Measurements from ENCODE around the gene C8A. TPM values are rescaled to one million over a fixed set of nuclear protein-coding genes. Genes with fewer than 3 reads are reported as not detected.

C8A gene
- total and polyA plus RNA-seq, 2 of the 8 experiments (the other 6 are each of a cell fraction or from before 2014, with no cell fraction given): not detected

GRCh38 chr1:56898005-56898373 is 43.4 kb downstream of the C8A start:
- CTCF ChIA-PET (ENCODE audit: partially characterized antibody): interaction anchor here (0.8 kb wide), 1 partner anchor 70 kb away, joined by 4 read pairs; no protein-coding TSS in a partner anchor
- Histone ChIP-seq H3K9ac (replicated peaks in 1 of 4; ENCODE audit: extremely low read depth in 1 of 4, low read depth in 3 of 4, low read length in 3 of 4) (no peak overlapping the region), H4K20me1 (replicated peaks in 1 of 2; ENCODE audit: control insufficient read depth in 1 of 2, insufficient read depth in 2 of 2, low read length in 2 of 2) (no peaks in the 10 kb centered on the region), H3K4me2 (ENCODE audit: insufficient read depth in 1 of 2, low read depth in 2 of 2, low read length in 2 of 2) (no peak overlapping the region), H2BK120ac (replicated peaks; ENCODE audit: low read depth, low read length) (no peak overlapping the region), H3K36me3 (ENCODE audit: control insufficient read depth in 2 of 4, insufficient read depth in 4 of 4, low read length in 3 of 4) (no peaks in the 10 kb centered on the region), H2BK5ac (ENCODE audit: low read depth, low read length) (no peak overlapping the region), H2AFZ (ENCODE audit: low read length) (no peak overlapping the region), H3K79me1 (ENCODE audit: low read depth, low read length) (no peaks in the 10 kb centered on the region), H3K9me3 (ENCODE audit: insufficient read depth in 2 of 2, low read depth in 1 of 2, low read length in 1 of 2) (no peaks in the 10 kb centered on the region), H3K23me2 (ENCODE audit: low read depth, low read length) (no peaks in the 10 kb centered on the region), H3K14ac (ENCODE audit: insufficient read length) (no peak overlapping the region), H2BK15ac (ENCODE audit: low read length) (no peak overlapping the region), H3K56ac (replicated peaks; ENCODE audit: insufficient read length, low read depth, low read length) (no peak overlapping the region), H3K27ac (ENCODE audit: low read depth, low read length) (no peak overlapping the region), H4K5ac (ENCODE audit: insufficient read length, low read depth, low read length) (no peak overlapping the region), H3K18ac (ENCODE audit: extremely low read depth, low read length) (no peak overlapping the region), H4K91ac (replicated peaks; ENCODE audit: insufficient read length, low read length) (no peak overlapping the region), H3K4me3 (ENCODE audit: extremely low read depth in 1 of 4, insufficient read depth in 2 of 4, low read depth in 3 of 4, low read length in 4 of 4) (no peak overlapping the region), H2BK12ac (ENCODE audit: low read depth, low read length) (no peak overlapping the region), H3K4ac (replicated peaks; ENCODE audit: insufficient read length, low read depth, low read length) (no peak overlapping the region), H2AK5ac (ENCODE audit: low read depth, low read length) (no peak overlapping the region), H3K23ac (ENCODE audit: insufficient read length) (no peak overlapping the region), H3K27me3 (replicated peaks in 1 of 4; ENCODE audit: control insufficient read depth in 3 of 4, extremely low read depth in 1 of 4, insufficient read depth in 3 of 4, low read length in 3 of 4) (no peaks in the 10 kb centered on the region), H3K79me2 (ENCODE audit: control insufficient read depth in 1 of 2, insufficient read depth in 2 of 2, low read length in 2 of 2) (no peaks in the 10 kb centered on the region), H3K4me1 (replicated peaks in 1 of 4; ENCODE audit: control insufficient read depth in 3 of 4, insufficient read depth in 4 of 4, low read length in 3 of 4) (no peaks in the 10 kb centered on the region), H2BK20ac (ENCODE audit: low read length) (no peak overlapping the region), H4K8ac (ENCODE audit: extremely low read depth, insufficient read depth, low read length) (no peak overlapping the region)
- DNase-seq (ENCODE audit: low read depth in 1 of 2, low spot score in 2 of 2): no peak
- POLR2A ChIA-PET (ENCODE audit: partially characterized antibody): no interaction called here
- 82% methylated on average over 2 of the region's 2 CpGs; no CpG with 5 or more reads in 1 of the 2 experiments for WGBS, 2 experiments (ENCODE audit: extremely low coverage in 1 of 2, insufficient coverage in 1 of 2, insufficient read length in 1 of 2, insufficient replicate concordance in 2 of 2, low coverage in 1 of 2, low lambda C conversion rate in 2 of 2, missing lambda C conversion rate in 1 of 2)
- no peak for TF ChIP-seq TEAD4 (IDR thresholded peaks at IDR 0.05; ENCODE audit: low read depth, low read length)
- no peak for TF ChIP-seq TAF1 (IDR thresholded peaks at IDR 0.05; ENCODE audit: low read depth, low read length)
- TF ChIP-seq ASH2L (IDR thresholded peaks at IDR 0.05; ENCODE audit: low read length): no peak
- TF ChIP-seq, protein P1, sequence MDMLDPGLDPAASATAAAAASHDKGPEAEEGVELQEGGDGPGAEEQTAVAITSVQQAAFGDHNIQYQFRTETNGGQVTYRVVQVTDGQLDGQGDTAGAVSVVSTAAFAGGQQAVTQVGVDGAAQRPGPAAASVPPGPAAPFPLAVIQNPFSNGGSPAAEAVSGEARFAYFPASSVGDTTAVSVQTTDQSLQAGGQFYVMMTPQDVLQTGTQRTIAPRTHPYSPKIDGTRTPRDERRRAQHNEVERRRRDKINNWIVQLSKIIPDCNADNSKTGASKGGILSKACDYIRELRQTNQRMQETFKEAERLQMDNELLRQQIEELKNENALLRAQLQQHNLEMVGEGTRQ (IDR thresholded peaks at IDR 0.05; ENCODE audit: low read length): no peak
- no peak for TF ChIP-seq E2F6 (IDR thresholded peaks at IDR 0.05)
- TF ChIP-seq RAD21 (IDR thresholded peaks at IDR 0.05 in 1 of 2, conservative IDR thresholded peaks at IDR 0.05 in 1 of 2; ENCODE audit: low read depth in 2 of 2, low read length in 2 of 2): no peak
- TF ChIP-seq TBP (IDR thresholded peaks at IDR 0.05; ENCODE audit: low read depth, low read length): no peak
- no peak for TF ChIP-seq NANOG (IDR thresholded peaks at IDR 0.05; ENCODE audit: insufficient read depth, low read depth, low read length, poor library complexity, severe bottlenecking)
- TF ChIP-seq ZNF274 (IDR thresholded peaks at IDR 0.05; ENCODE audit: borderline replicate concordance, extremely low read depth, low read length): no peak
- no peak for TF ChIP-seq JUN (IDR thresholded peaks at IDR 0.05; ENCODE audit: low read depth, low read length)
- TF ChIP-seq BACH1 (IDR thresholded peaks at IDR 0.05; ENCODE audit: low read length): no peak
- FAIRE-seq: no peak

Measured in H1 (cell line).